Mammary epithelial cell (primary cell): ENCODE results near the gene SGIP1.

Source experiments
- CTCF ChIP-seq, 2 donors: IDR thresholded peaks in 1 of 2; conservative IDR thresholded peaks in 1 of 2; 2 replicates each; pipeline ENCODE4 v1.5.1; 2011 to 2012; ENCODE audit warnings: inconsistent platforms in 2 of 2, low read length in 2 of 2, mild to moderate bottlenecking in 2 of 2, control low read depth in 1 of 2, low read depth in 1 of 2; ENCODE audit not compliant: insufficient read depth in 1 of 2; ENCODE audit errors: extremely low read depth in 1 of 2
- EZH2 ChIP-seq: IDR thresholded peaks from 2 replicates; pipeline ENCODE4 v1.6.1; 2012; ENCODE audit warnings: low read length, inconsistent platforms, borderline replicate concordance

GRCh38 chr1:66686406-66686805, 152.5 kb downstream of the SGIP1 start:
- TF ChIP-seq CTCF (conservative IDR thresholded peaks at IDR 0.05 in 1 of 2, IDR thresholded peaks at IDR 0.05 in 1 of 2; ENCODE audit: extremely low read depth in 1 of 2, insufficient read depth in 1 of 2, low read depth in 1 of 2, low read length in 2 of 2) (no peak), EZH2 (no peak)
